Activated CD4-positive, alpha-beta T cell treated with anti-CD3 and anti-CD28 coated beads, Interleukin-2, amount 10 ng/mL, durations not matched to agents 7 days and 5 days (primary cell): ENCODE measurements around the gene NELFCD. TPM values are rescaled to one million over a fixed set of nuclear protein-coding genes. Genes with fewer than 3 reads are reported as not detected.
"Not testable (repeated sequence)": the region's sequence is repeated elsewhere in the genome, so short reads cannot be mapped to it uniquely, and the experiment has no call there.

Experiments
- CTCF ChIA-PET: fragments of 350-600 bp; sonication (Branson Sonifier 250); formaldehyde crosslinking; loops from one replicate; lab custom pipeline; 2021; ENCODE audit warnings: antibody characterized with exemption; lab: Charles Lee
- POLR2A ChIA-PET: fragments of 350-600 bp; sonication (Branson Sonifier 250); formaldehyde crosslinking; loops from one replicate; lab custom pipeline; 2021; ENCODE audit warnings: antibody characterized with exemption; lab: Charles Lee
- DNase-seq: peaks from one replicate; pipeline ENCODE4 v3.0.0-alpha.2; 2020
- H3K27ac Mint-ChIP-seq: one replicate; pipeline ENCODE4 v1.8.0; 2021; ENCODE audit warnings: mild to moderate bottlenecking, moderate library complexity, mixed read lengths
- H3K27me3 Mint-ChIP-seq: one replicate; pipeline ENCODE4 v1.8.0; 2021; ENCODE audit warnings: mixed read lengths
- H3K36me3 Mint-ChIP-seq: one replicate; pipeline ENCODE4 v1.8.0; 2021; ENCODE audit warnings: low read depth, mixed read lengths
- H3K4me1 Mint-ChIP-seq: one replicate; pipeline ENCODE4 v1.8.0; 2021; ENCODE audit warnings: mixed read lengths
- H3K4me3 Mint-ChIP-seq: one replicate; pipeline ENCODE4 v1.8.0; 2021; ENCODE audit warnings: mild to moderate bottlenecking, moderate library complexity, mixed read lengths
- H3K9me3 Mint-ChIP-seq: one replicate; pipeline ENCODE4 v1.8.0; 2021; ENCODE audit warnings: mixed read lengths
- total RNA-seq, 2 experiments: library from RNA; stranded (reverse); gene quantifications; one replicate each; pipeline ENCODE4 v1.2.3, GENCODE V29; 2021

NELFCD gene
- total RNA-seq, 2 experiments from 2014 or later, result 90.1 to 98.2 TPM

- H3K27me3 Mint-ChIP-seq, result peaks cover 7% of the 10 kb centered on the region
- DNase-seq, result no peak
- peaks cover 16% of the 10 kb centered on the region for H3K4me1 Mint-ChIP-seq
- H3K9me3 Mint-ChIP-seq, result peaks cover 10% of the 10 kb centered on the region
- POLR2A ChIA-PET, result no interaction called here
- no peak overlapping the region for H3K27ac Mint-ChIP-seq
- CTCF ChIA-PET, result interaction anchor here (0.6 to 1.6 kb wide), 4 partner anchors 8 to 99 kb away, joined by 3 to 4 read pairs (median 4); no protein-coding TSS in a partner anchor
- peaks cover 7% of the 10 kb centered on the region for H3K36me3 Mint-ChIP-seq
- no peak overlapping the region for H3K4me3 Mint-ChIP-seq
Observed at GRCh38 chr20:58978351-58979190, 2.5 kb upstream of the NELFCD start.

GRCh38 chr20:58981628-58982364 is 740 bp downstream of the NELFCD start:
- Mint-ChIP-seq H3K36me3 (peaks cover 21% of the 10 kb centered on the region), H3K4me3 (peak overlapping the region; percentile 94), H3K27ac (peak overlapping the region; percentile 91), H3K9me3 (no peaks in the 10 kb centered on the region), H3K27me3 (peaks cover 3% of the 10 kb centered on the region), H3K4me1 (peaks cover 37% of the 10 kb centered on the region)
- ChIA-PET POLR2A (no interaction called here), CTCF (interaction anchor here (0.6 to 0.8 kb wide), 2 partner anchors 51 to 528 kb away, joined by 3 read pairs; partner anchors contain the start of gene ATP5F1E)
- DNase-seq, result no peak

GRCh38 chr20:58982406-58983114 is 1.5 kb downstream of the NELFCD start:
- CTCF ChIA-PET, result interaction anchor here (0.6 to 1.1 kb wide), 4 partner anchors 29 to 529 kb away, joined by 3 to 6 read pairs (median 4); partner anchors contain the start of gene ATP5F1E
- H3K4me1 Mint-ChIP-seq, result peaks cover 38% of the 10 kb centered on the region
- peak overlapping the region; percentile 94 for H3K4me3 Mint-ChIP-seq
- peak overlapping the region; percentile 72 for H3K27ac Mint-ChIP-seq
- H3K36me3 Mint-ChIP-seq, result peaks cover 29% of the 10 kb centered on the region
- no peaks in the 10 kb centered on the region for H3K9me3 Mint-ChIP-seq
- DNase-seq, result no peak
- POLR2A ChIA-PET, result no interaction called here
- H3K27me3 Mint-ChIP-seq, result peaks cover 3% of the 10 kb centered on the region

- H3K9me3 Mint-ChIP-seq, DNase-seq, POLR2A ChIA-PET, H3K27me3 Mint-ChIP-seq, H3K27ac Mint-ChIP-seq: not testable (repeated sequence)
- H3K4me3 Mint-ChIP-seq, result peak overlapping the region; percentile 94
- peaks cover 34% of the 10 kb centered on the region for H3K36me3 Mint-ChIP-seq
- CTCF ChIA-PET, result interaction anchor here (0.7 to 1.1 kb wide), 4 partner anchors 28 to 1081 kb away, joined by 3 to 6 read pairs (median 4); partner anchors contain the start of gene ATP5F1E
- H3K4me1 Mint-ChIP-seq, result peaks cover 38% of the 10 kb centered on the region
Observed at GRCh38 chr20:58983115-58983468, 2.0 kb downstream of the NELFCD start.

GRCh38 chr20:58984691-58985090 is 3.6 kb downstream of the NELFCD start:
- no peak for DNase-seq
- H3K27ac Mint-ChIP-seq, result no peak overlapping the region
- ChIA-PET CTCF (interaction anchor here (0.6 to 0.9 kb wide), 2 partner anchors 8 to 24 kb away, joined by 3 read pairs; no protein-coding TSS in a partner anchor), POLR2A (no interaction called here)
- H3K36me3 Mint-ChIP-seq, result peaks cover 47% of the 10 kb centered on the region
- peaks cover 2% of the 10 kb centered on the region for H3K27me3 Mint-ChIP-seq
- peaks cover 38% of the 10 kb centered on the region for H3K4me1 Mint-ChIP-seq
- no peak overlapping the region for H3K4me3 Mint-ChIP-seq
- no peaks in the 10 kb centered on the region for H3K9me3 Mint-ChIP-seq

- no peak for DNase-seq
- H3K4me3 Mint-ChIP-seq, result no peak overlapping the region
- H3K27me3 Mint-ChIP-seq, result no peaks in the 10 kb centered on the region
- POLR2A ChIA-PET, result no interaction called here
- CTCF ChIA-PET, result no interaction called here
- H3K9me3 Mint-ChIP-seq, result no peaks in the 10 kb centered on the region
- H3K36me3 Mint-ChIP-seq, result peaks cover 54% of the 10 kb centered on the region
- no peak overlapping the region for H3K27ac Mint-ChIP-seq
- peaks cover 37% of the 10 kb centered on the region for H3K4me1 Mint-ChIP-seq
Observed at GRCh38 chr20:58985656-58986055, 4.6 kb downstream of the NELFCD start.

- Mint-ChIP-seq H3K27me3 (no peaks in the 10 kb centered on the region), H3K4me3 (no peak overlapping the region), H3K4me1 (peaks cover 37% of the 10 kb centered on the region), H3K27ac (no peak overlapping the region), H3K9me3 (no peaks in the 10 kb centered on the region), H3K36me3 (peaks cover 61% of the 10 kb centered on the region)
- no peak for DNase-seq
- ChIA-PET CTCF (interaction anchor here (0.9 to 1.0 kb wide), 2 partner anchors 8 to 10 kb away, joined by 3 read pairs; no protein-coding TSS in a partner anchor), POLR2A (interaction anchor here (1.1 kb wide), 1 partner anchor 97 kb away, joined by 3 read pairs; no protein-coding TSS in a partner anchor)
Observed at GRCh38 chr20:58986286-58986967, 5.4 kb downstream of the NELFCD start.

GRCh38 chr20:58986968-58987517 is 6.0 kb downstream of the NELFCD start:
- Mint-ChIP-seq H3K9me3 (no peaks in the 10 kb centered on the region), H3K36me3 (peaks cover 66% of the 10 kb centered on the region), H3K27me3 (no peaks in the 10 kb centered on the region), H3K4me3 (no peak overlapping the region), H3K4me1 (peaks cover 34% of the 10 kb centered on the region), H3K27ac (no peak overlapping the region)
- CTCF ChIA-PET, result interaction anchor here (0.9 to 1.0 kb wide), 2 partner anchors 8 to 9 kb away, joined by 3 read pairs; no protein-coding TSS in a partner anchor
- POLR2A ChIA-PET, result interaction anchor here (1.1 kb wide), 1 partner anchor 98 kb away, joined by 3 read pairs; no protein-coding TSS in a partner anchor
- no peak for DNase-seq

GRCh38 chr20:58987790-58988564 is 6.9 kb downstream of the NELFCD start:
- Mint-ChIP-seq H3K9me3 (no peaks in the 10 kb centered on the region), H3K27me3 (no peaks in the 10 kb centered on the region), H3K36me3 (peaks cover 67% of the 10 kb centered on the region), H3K27ac (no peak overlapping the region), H3K4me3 (no peak overlapping the region), H3K4me1 (peaks cover 26% of the 10 kb centered on the region)
- ChIA-PET POLR2A (interaction anchor here (1.1 kb wide), 1 partner anchor 99 kb away, joined by 3 read pairs; no protein-coding TSS in a partner anchor), CTCF (interaction anchor here (0.6 kb wide), 1 partner anchor 13 kb away, joined by 3 read pairs; no protein-coding TSS in a partner anchor)
- DNase-seq, result no peak

- CTCF ChIA-PET, result interaction anchor here (0.6 kb wide), 1 partner anchor 13 kb away, joined by 3 read pairs; no protein-coding TSS in a partner anchor
- Mint-ChIP-seq H3K36me3 (peaks cover 72% of the 10 kb centered on the region), H3K27ac (no peak overlapping the region), H3K4me3 (no peak overlapping the region), H3K4me1 (peaks cover 23% of the 10 kb centered on the region), H3K9me3 (no peaks in the 10 kb centered on the region), H3K27me3 (no peaks in the 10 kb centered on the region)
- POLR2A ChIA-PET, result no interaction called here
- no peak for DNase-seq
Observed at GRCh38 chr20:58988565-58988882, 7.5 kb downstream of the NELFCD start.

GRCh38 chr20:58989196-58989595 is 8.1 kb downstream of the NELFCD start:
- no peak for DNase-seq
- POLR2A ChIA-PET, result no interaction called here
- no peak overlapping the region for H3K27ac Mint-ChIP-seq
- H3K36me3 Mint-ChIP-seq, result peaks cover 73% of the 10 kb centered on the region
- no peaks in the 10 kb centered on the region for H3K27me3 Mint-ChIP-seq
- CTCF ChIA-PET, result no interaction called here
- no peak overlapping the region for H3K4me3 Mint-ChIP-seq
- H3K9me3 Mint-ChIP-seq, result no peaks in the 10 kb centered on the region
- H3K4me1 Mint-ChIP-seq, result peaks cover 16% of the 10 kb centered on the region
